HL-60/S4 (cell line): ENCODE measurements around the gene GPX8.

ENCODE experiments used
- in situ Hi-C: fragments of 300-500 bp; cut with MboI; formaldehyde crosslinking; loops from 2 replicates; pipeline ENCODE4 v1.14.3; 2022; ENCODE audit warnings: low sequenced_read_pairs

GPX8 gene

GRCh38 chr5:55159763-55160492 lies at the start of gene GPX8:
Gene GPX8 (plus strand): TSS chr5:55160171. CDS start chr5:55160193, 22 bp downstream.
- in situ Hi-C loops, result no loop called here

GRCh38 chr5:55110217-55110616 lies 49.8 kb upstream of the GPX8 start:
- in situ Hi-C loops, result no loop called here

DNA sequence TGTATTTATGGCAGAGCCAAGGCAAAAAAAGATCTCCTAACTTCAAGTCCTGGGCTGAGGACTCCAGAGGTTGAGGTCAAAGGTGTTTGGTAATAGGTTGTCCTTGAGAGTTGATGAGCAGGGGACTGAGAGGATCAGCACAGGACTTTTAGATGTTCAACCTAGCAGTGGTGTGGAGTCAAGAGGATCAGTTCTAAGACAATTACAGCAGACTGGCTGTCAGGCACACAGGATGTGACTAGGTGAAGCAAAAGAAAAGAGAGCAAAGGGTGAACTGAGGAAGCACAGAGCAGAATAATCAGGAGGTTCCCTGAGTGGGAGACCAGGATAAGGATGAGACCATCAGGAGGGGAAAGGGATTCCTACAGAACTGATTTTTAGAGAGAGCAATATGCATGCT lies 46.6 kb upstream of the GPX8 start:
- in situ Hi-C loops, result no loop called here

GRCh38 chr5:55114061-55114460 lies 45.9 kb upstream of the GPX8 start:
- in situ Hi-C loops, result no loop called here

DNA sequence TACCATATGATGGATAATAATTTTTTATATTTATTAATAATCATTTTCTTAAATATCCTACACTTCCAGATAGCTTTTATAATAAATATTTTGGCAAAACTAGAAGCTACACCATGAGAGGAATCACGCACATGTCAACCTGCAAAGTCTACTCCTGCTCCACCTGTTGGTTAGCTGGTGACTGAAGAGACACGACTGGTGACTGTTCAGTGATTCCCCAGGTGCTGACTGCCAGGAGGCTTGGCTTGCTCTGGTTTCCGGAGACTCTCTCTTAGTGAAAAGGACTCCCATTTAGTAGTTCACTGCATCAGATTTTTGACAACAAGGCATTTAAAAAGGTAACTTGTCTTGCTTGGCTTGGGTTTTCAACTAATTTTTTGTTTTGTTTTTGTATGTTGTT lies 36.6 kb upstream of the GPX8 start:
- in situ Hi-C loops, result no loop called here

DNA sequence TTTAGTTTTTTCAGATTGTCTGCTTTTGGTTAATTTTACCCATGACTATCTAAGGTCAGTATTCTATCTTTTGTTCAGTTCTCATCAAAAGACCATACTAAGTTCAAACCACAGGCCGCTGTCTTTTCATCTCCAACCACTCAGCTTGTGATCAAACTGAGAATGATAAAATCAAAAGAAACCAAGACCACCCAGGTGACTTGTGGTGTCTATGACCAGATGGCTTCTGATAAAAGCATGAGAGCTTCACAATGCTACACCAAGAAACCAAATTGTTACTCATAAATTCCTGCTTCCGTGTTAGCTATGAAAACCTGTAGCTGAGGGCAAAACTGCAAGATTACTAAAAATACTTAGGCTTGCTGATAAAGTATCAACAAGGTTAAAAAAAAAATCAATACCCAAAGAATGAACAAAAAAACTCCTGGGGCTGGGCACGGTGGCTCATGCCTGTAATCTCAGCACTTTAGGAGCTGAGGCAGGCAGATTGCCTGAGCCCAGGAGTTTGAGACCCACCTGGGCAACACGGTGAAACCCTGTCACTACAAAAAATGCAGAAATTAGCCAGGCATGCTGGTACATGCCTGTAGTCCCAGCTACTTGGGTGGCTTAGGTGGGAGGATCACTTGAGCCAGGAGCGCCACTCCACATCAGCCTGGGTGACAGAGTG lies 25.8 kb upstream of the GPX8 start:
- in situ Hi-C loops, result loop anchor here (25.0 kb wide), 1 partner anchor 197 kb away; no protein-coding TSS in a partner anchor

- in situ Hi-C loops, result loop anchor here (25.0 kb wide), 1 partner anchor 199 kb away; no protein-coding TSS in a partner anchor
Observed at GRCh38 chr5:55136521-55136920, 23.4 kb upstream of the GPX8 start.

DNA sequence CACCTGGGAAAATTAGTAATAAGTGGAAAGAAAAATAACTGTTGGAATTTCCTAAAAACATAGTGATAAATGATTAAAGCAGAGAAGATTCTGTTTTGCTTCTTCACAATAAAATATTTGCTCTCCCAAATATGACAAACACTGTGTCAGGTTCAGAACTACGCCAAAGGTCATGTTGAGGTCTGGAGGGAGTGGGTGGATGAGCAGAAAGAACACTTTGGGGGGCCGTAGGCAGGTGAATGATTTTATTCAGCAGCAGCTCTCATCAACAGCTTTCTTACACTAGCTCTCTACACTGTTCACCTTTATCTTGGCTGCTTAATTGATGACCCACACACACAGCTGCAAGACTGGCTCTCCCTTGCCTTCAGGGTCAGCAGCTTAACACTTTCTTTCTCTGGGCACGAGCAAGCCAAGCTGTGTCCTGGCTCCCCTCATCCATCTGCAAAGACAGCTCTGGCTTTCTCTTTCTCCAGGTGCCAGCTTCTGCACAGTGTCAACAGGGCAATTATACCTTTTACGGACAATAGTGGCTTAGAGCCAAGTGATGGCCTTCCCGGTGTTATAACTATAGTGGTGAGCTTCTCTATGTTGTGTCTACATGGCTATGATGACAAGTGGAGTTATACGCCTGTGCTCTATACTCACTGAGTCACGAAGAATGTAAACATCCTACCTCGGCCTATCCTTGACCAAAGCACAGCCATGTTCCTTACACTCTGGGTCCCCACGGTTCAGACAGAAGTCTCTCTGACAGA lies 18.9 kb upstream of the GPX8 start:
- in situ Hi-C loops, result loop anchor here (25.0 kb wide), 1 partner anchor 204 kb away; no protein-coding TSS in a partner anchor

GRCh38 chr5:55141945-55142690 lies 17.9 kb upstream of the GPX8 start:
- in situ Hi-C loops, result loop anchor here (25.0 kb wide), 1 partner anchor 205 kb away; no protein-coding TSS in a partner anchor

DNA sequence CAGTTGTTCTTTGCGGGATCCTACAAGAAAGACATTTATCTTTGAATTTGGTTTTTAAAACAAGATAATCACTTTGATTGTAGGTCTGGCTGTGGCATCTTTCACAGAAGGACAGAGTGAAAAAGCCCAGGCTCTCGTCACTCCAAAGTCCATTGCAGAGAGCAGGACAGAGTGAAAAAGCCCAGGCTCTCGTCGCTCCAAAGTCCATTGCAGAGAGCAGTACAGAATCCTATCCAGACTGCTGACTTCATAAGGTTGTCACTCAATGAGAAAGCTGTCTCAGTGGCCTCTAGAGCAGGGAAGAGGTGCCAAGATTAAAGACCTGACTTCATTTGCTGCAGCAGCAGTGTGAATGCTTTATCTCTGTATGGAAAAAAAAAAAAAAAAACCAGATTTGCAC lies 16.3 kb upstream of the GPX8 start:
- in situ Hi-C loops, result loop anchor here (25.0 kb wide), 1 partner anchor 206 kb away; no protein-coding TSS in a partner anchor

DNA sequence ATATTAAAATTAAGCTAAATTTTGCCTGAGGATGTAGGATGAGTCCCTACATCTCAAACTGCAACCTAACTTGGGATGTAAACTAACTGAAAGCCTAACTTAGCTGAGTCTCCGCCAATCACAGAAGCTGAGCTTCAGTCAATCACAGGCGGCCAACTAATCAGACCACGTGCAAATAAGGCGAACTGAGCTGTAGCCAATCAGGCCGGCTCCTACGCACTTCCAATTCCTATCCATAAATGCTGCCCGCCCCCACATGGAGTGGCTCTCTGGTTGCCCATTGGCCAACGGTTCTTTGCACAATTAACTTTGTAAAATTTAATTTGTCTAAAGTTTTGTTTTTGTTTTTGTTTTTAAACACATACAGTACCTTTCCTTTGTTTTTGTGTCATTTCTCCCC lies 13.9 kb upstream of the GPX8 start:
- in situ Hi-C loops, result loop anchor here (25.0 kb wide), 1 partner anchor 209 kb away; no protein-coding TSS in a partner anchor

- in situ Hi-C loops, result loop anchor here (25.0 kb wide), 1 partner anchor 209 kb away; no protein-coding TSS in a partner anchor
Observed at GRCh38 chr5:55146543-55147151, 13.3 kb upstream of the GPX8 start.

GRCh38 chr5:55149308-55149795 lies 10.6 kb upstream of the GPX8 start:
- in situ Hi-C loops, result loop anchor here (25.0 kb wide), 1 partner anchor 212 kb away; no protein-coding TSS in a partner anchor

GRCh38 chr5:55151923-55152842 lies 7.8 kb upstream of the GPX8 start:
- in situ Hi-C loops, result no loop called here

GRCh38 chr5:55154873-55155272 lies 5.1 kb upstream of the GPX8 start:
- in situ Hi-C loops, result no loop called here

DNA sequence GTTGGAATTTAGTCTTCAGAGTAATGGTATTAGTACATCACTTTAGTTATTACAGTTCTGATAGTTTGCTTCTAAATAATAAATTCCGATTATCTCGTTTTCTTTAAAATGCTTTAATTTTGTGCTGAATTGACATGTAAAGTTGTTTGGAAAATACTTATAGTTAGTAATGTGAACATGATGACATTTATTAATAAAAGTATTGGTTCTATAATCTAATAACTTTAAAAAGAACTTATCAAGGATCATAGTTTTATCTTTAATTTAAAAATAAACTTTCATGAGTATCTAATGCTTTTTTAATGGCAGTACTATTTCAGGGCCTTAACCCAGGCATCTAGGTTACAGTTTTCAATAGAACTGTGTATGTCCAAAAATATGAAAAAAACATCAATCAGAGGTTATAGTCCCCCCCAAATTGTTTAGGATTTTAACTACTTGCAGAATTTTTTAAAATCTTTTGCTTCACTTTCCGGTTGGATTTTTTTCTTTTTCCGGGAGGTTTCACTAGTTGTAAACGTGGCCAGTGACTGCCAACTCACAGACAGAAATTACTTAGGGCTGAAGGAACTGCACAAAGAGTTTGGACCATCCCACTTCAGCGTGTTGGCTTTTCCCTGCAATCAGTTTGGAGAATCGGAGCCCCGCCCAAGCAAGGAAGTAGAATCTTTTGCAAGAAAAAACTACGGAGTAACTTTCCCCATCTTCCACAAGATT lies 680 bp downstream of the GPX8 start:
- in situ Hi-C loops, result no loop called here

DNA sequence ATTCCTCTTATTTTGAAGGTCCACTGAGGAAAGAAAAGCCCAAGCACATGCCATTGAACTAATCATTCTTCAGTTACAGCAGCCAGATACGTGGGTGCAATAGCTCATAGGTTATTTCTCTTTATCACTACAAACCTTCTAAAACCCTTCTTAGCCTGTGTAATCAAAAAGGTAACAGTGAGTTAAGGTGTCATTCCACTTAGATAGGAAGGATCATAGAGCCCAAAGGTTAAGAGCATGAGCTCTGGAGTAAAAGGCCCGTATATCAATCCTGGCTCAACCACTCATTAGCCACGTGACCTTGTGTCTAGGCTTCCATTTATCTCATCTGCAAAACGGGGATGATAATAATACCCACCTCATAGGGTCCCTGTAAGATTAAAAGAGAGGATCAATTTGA lies 2.7 kb downstream of the GPX8 start:
- in situ Hi-C loops, result no loop called here

DNA sequence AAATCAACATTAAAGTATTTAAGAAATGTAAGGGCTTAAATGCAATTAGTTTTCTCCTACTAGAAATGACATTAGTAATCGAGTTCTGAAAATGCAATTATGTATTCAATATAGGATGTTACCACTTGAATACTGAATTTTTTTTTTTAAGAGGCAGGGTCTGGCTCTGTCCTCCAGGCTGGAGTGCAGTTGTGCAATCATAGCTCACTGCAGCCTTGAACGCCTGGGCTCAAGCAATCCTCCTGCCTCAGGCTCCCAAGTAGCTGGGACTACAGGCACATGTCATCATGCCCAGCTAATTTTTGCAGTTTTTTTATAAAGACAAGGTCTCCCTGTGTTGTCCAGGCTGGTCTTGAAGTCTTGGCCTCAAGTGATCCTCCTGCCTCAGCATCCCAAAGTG lies 11.5 kb downstream of the GPX8 start:
- in situ Hi-C loops, result no loop called here
